Measurements from ENCODE around the gene GPSM3.
A peak's percentile ranks its signal among the peaks of the same experiment; 100 is the strongest.

The GPSM3 gene

GRCh38 chr6:32192608-32193039, at the start of gene GPSM3:
Gene GPSM3 (minus strand): TSS chr6:32192643. CDS start chr6:32192513, 130 bp downstream.
- H3K4me3 ChIP-seq (ENCODE audit: control insufficient read depth, low read depth, low read length): no peak within 1 kb of the TSS
- DNase-seq (ENCODE audit: low read depth): no peak
- no peak for TF ChIP-seq CTCF (conservative IDR thresholded peaks at IDR 0.05; ENCODE audit: control insufficient read depth, insufficient read depth, low read depth, low read length)

- peak; percentile 5 for TF ChIP-seq CTCF (conservative IDR thresholded peaks at IDR 0.05; ENCODE audit: control insufficient read depth, insufficient read depth, low read depth, low read length)
- DNase-seq (ENCODE audit: low read depth): no peak
Measured at GRCh38 chr6:32240686-32241085, 48.2 kb upstream of the GPSM3 start.

GRCh38 chr6:32239462-32239861, 47.0 kb upstream of the GPSM3 start:
- DNase-seq (ENCODE audit: low read depth): no peak
- H3K4me3 ChIP-seq (ENCODE audit: control insufficient read depth, low read depth, low read length): no peak overlapping the region
- TF ChIP-seq CTCF (conservative IDR thresholded peaks at IDR 0.05; ENCODE audit: control insufficient read depth, insufficient read depth, low read depth, low read length): no peak

More at GRCh38 chr6:32240686-32241085, 48.2 kb upstream of the GPSM3 start:
- no peak overlapping the region for H3K4me3 ChIP-seq (ENCODE audit: control insufficient read depth, low read depth, low read length)

GRCh38 chr6:32234934-32235333, 42.5 kb upstream of the GPSM3 start:
- no peak for TF ChIP-seq CTCF (conservative IDR thresholded peaks at IDR 0.05; ENCODE audit: control insufficient read depth, insufficient read depth, low read depth, low read length)
- no peak overlapping the region for H3K4me3 ChIP-seq (ENCODE audit: control insufficient read depth, low read depth, low read length)
- no peak for DNase-seq (ENCODE audit: low read depth)

- DNase-seq (ENCODE audit: low read depth): no peak
- no peak for TF ChIP-seq CTCF (conservative IDR thresholded peaks at IDR 0.05; ENCODE audit: control insufficient read depth, insufficient read depth, low read depth, low read length)
- no peak overlapping the region for H3K4me3 ChIP-seq (ENCODE audit: control insufficient read depth, low read depth, low read length)
Measured at GRCh38 chr6:32226434-32226833, 34.0 kb upstream of the GPSM3 start.

GRCh38 chr6:32224696-32225095, 32.3 kb upstream of the GPSM3 start:
- no peak overlapping the region for H3K4me3 ChIP-seq (ENCODE audit: control insufficient read depth, low read depth, low read length)
- no peak for DNase-seq (ENCODE audit: low read depth)
- TF ChIP-seq CTCF (conservative IDR thresholded peaks at IDR 0.05; ENCODE audit: control insufficient read depth, insufficient read depth, low read depth, low read length): no peak
